Measurements from ENCODE around the gene PRDX6. TPM values are rescaled to one million over a fixed set of nuclear protein-coding genes. Genes with fewer than 3 reads are reported as not detected.
"Not testable (repeated sequence)": the region's sequence is repeated elsewhere in the genome, so short reads cannot be mapped to it uniquely, and the experiment has no call there.

Gene PRDX6
- total and polyA plus RNA-seq, 2 donors (not counting 1 experiment from before 2014, with no cell fraction given): 51.6 to 85.2 TPM

DNA sequence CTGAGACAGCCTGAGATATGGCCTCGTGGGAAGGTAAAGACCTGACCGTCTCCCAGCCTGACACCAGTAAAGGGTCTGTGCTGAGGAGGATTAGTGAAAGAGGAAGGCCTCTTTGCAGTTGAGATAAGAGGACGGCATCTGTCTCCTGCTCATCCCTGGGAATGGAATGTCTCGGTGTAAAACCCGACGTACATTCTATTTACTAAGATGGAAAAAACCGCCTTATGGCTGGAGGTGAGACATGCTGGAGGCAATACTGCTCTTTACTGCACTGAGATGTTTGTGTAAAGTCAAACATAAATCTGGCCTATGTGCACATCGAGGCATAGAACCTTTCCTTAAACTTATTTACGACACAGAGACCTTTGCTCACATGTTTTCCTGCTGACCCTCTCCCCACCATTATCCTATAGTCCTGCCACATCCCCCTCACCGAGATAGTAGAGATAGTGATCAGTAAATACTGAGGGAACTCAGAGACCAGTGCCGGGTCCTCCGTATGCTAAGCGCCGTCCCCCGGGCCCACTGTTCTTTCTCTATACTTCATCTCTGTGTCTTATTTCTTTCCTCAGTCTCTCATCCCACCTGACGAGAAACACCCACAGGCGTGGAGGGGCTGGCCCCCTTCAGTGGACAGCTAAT, 2.2 kb upstream of the PRDX6 start:
- H3K27me3 Mint-ChIP-seq; ATAC-seq (ENCODE audit: low read depth); H3K9me3 Mint-ChIP-seq (ENCODE audit: insufficient read depth); H3K9me3 ChIP-seq (ENCODE audit: control extremely low read depth in 1 of 3, control insufficient read depth in 2 of 3, insufficient read depth in 1 of 3, low read length in 2 of 3); H2AFZ ChIP-seq (ENCODE audit: insufficient read depth, low read depth, low read length, poor library complexity, severe bottlenecking); H3K27me3 ChIP-seq (replicated peaks in 1 of 4; ENCODE audit: control extremely low read depth in 1 of 4, control insufficient read depth in 3 of 4, insufficient read depth in 4 of 4, low read length in 3 of 4); H3K27ac ChIP-seq (ENCODE audit: low read length in 2 of 2); H4K20me1 ChIP-seq (ENCODE audit: control insufficient read depth, insufficient read depth, low read length, poor library complexity, severe bottlenecking); H3K4me3 ChIP-seq (ENCODE audit: control extremely low read depth in 1 of 5, extremely low read depth in 1 of 5, insufficient read depth in 1 of 5, low read depth in 2 of 5, low read length in 4 of 5); H3K9ac ChIP-seq (ENCODE audit: low read length); DNase-seq; POLR2A ChIA-PET; H3K36me3 ChIP-seq (replicated peaks in 1 of 2; ENCODE audit: control extremely low read depth in 1 of 2, control insufficient read depth in 1 of 2, extremely low read depth in 1 of 2, insufficient read depth in 2 of 2, low read length in 1 of 2): not testable (repeated sequence)
- H3K79me2 ChIP-seq (ENCODE audit: control insufficient read depth, insufficient read depth, low read length): peaks cover 27% of the 10 kb centered on the region
- 98% methylated on average over 14 of the region's 17 CpGs for WGBS (ENCODE audit: insufficient coverage)
- H3K4me2 ChIP-seq (replicated peaks; ENCODE audit: low read depth, low read length, poor library complexity, severe bottlenecking): peak overlapping the region; percentile 87
- peaks cover 22 to 23% of the 10 kb centered on the region in 2 donors for H3K4me1 ChIP-seq (ENCODE audit: control insufficient read depth in 2 of 2, insufficient read depth in 2 of 2, low read length in 2 of 2)
- H3K4me1 Mint-ChIP-seq: peaks cover 39% of the 10 kb centered on the region
- intact Hi-C loops (cut with micrococcal nuclease): loop anchor here (5.0 kb wide), 3 partner anchors 268 to 728 kb away; partner anchors contain the start of genes RC3H1 and TNFSF4
- peak overlapping the region; percentile 37 for H3K27ac Mint-ChIP-seq
- H3K4me3 Mint-ChIP-seq: peak overlapping the region; percentile 48
- CTCF ChIA-PET: interaction anchor here (1.2 to 5.1 kb wide), 2 partner anchors 44 to 649 kb away, joined by 3 to 46 read pairs; no protein-coding TSS in a partner anchor

DNA sequence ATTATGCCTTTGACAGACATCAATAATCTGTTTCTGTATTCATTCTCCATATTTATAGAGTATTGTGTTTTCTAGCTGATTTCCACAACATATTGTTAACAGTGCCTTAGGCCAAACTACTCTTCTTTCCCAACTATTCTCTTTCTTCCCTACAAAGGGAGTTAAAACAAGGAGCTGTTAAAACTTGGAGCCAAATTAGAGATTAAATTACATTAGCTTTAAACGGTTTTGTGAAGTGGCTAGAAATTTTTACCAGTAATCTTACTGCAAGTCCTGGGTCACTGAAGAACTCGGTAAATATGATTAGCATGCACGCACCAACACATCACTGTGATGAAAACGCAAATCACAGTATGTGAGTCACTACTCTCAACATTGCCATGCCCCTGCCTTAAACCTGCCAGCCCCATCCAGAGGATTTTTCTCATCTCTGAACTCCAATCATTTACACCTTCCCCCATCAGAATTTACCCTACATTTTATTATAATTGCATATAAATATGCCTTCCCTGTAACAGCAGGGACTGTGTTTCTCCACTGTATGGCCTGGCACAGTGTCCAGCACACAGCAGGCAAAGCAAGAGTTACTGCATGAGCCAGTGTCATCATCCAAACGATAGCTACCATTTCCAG, 1.5 kb upstream of the PRDX6 start:
- no peak overlapping the region for H3K27ac ChIP-seq (ENCODE audit: low read length in 2 of 2)

More for the DNA sequence above, 1.5 kb upstream of the PRDX6 start:
- no peaks in the 10 kb centered on the region for H3K36me3 ChIP-seq (replicated peaks in 1 of 2; ENCODE audit: control extremely low read depth in 1 of 2, control insufficient read depth in 1 of 2, extremely low read depth in 1 of 2, insufficient read depth in 2 of 2, low read length in 1 of 2)
- ATAC-seq (ENCODE audit: low read depth) (no peak), DNase-seq (no peak)
- peaks cover 42% of the 10 kb centered on the region for H3K4me1 Mint-ChIP-seq
- peaks cover 0 to 6% (median 4%) of the 10 kb centered on the region in 3 donors for H3K9me3 ChIP-seq (ENCODE audit: control extremely low read depth in 1 of 3, control insufficient read depth in 2 of 3, insufficient read depth in 1 of 3, low read length in 2 of 3)
- intact Hi-C loops (cut with micrococcal nuclease): loop anchor here (2.0 to 5.0 kb wide), 5 partner anchors 268 to 1547 kb away; partner anchors contain the start of genes MRPS14, RC3H1, SUCO and TNFSF4
- H3K4me3 ChIP-seq (ENCODE audit: control extremely low read depth in 1 of 5, extremely low read depth in 1 of 5, insufficient read depth in 1 of 5, low read depth in 2 of 5, low read length in 4 of 5): peak overlapping the region in 2 of 5 experiments; percentile 89 to 96
- H3K4me2 ChIP-seq (replicated peaks; ENCODE audit: low read depth, low read length, poor library complexity, severe bottlenecking): peak overlapping the region; percentile 87
- no peaks in the 10 kb centered on the region for H3K9me3 Mint-ChIP-seq (ENCODE audit: insufficient read depth)
- ChIA-PET CTCF (interaction anchor here (1.1 to 5.1 kb wide), 5 partner anchors 45 to 741 kb away, joined by 3 to 46 read pairs (median 4); no protein-coding TSS in a partner anchor), POLR2A (interaction anchor here (1.5 kb wide), 1 partner anchor 392 kb away, joined by 11 read pairs; the partner anchor contains the start of genes GAS5 and ZBTB37)
- H3K4me3 Mint-ChIP-seq: peak overlapping the region; percentile 80
- peak overlapping the region; percentile 93 for H3K9ac ChIP-seq (ENCODE audit: low read length)
- H3K27me3 ChIP-seq (replicated peaks in 1 of 4; ENCODE audit: control extremely low read depth in 1 of 4, control insufficient read depth in 3 of 4, insufficient read depth in 4 of 4, low read length in 3 of 4): no peaks in the 10 kb centered on the region
- TF ChIP-seq EZH2 (IDR thresholded peaks at IDR 0.05; ENCODE audit: borderline replicate concordance, insufficient read depth, low read depth, low read length, poor library complexity, severe bottlenecking): no peak
- no peak for TF ChIP-seq CTCF (IDR thresholded peaks at IDR 0.05)
- peaks cover 22 to 23% of the 10 kb centered on the region in 2 donors for H3K4me1 ChIP-seq (ENCODE audit: control insufficient read depth in 2 of 2, insufficient read depth in 2 of 2, low read length in 2 of 2)
- no peaks in the 10 kb centered on the region for H4K20me1 ChIP-seq (ENCODE audit: control insufficient read depth, insufficient read depth, low read length, poor library complexity, severe bottlenecking)
- H2AFZ ChIP-seq (ENCODE audit: insufficient read depth, low read depth, low read length, poor library complexity, severe bottlenecking): no peak overlapping the region
- H3K27me3 Mint-ChIP-seq: no peaks in the 10 kb centered on the region
- peaks cover 27% of the 10 kb centered on the region for H3K79me2 ChIP-seq (ENCODE audit: control insufficient read depth, insufficient read depth, low read length)
- H3K27ac Mint-ChIP-seq: no peak overlapping the region
- 73% methylated on average over 5 of the region's 5 CpGs for WGBS (ENCODE audit: insufficient coverage)
